K562 (cell line): ENCODE data around the gene BSN. TPM values are rescaled to one million over a fixed set of nuclear protein-coding genes. Genes with fewer than 3 reads are reported as not detected.
A peak's percentile ranks its signal among the peaks of the same experiment; 100 is the strongest.

ENCODE experiments used
- ATAC-seq: fragments of 200-7000 bp; cut with Tn5 transposase; 3 replicates; pipeline ENCODE4 v1.9.1; 2020; ENCODE audit warnings: moderate library complexity
- BruUV-seq: library from RNA; stranded (reverse); fragments of 400-500 nt; replicated peaks from 2 replicates; lab custom pipeline; 2021; lab: Mats Ljungman, UMichigan
- CTCF ChIA-PET: fragments of 300-600 bp; formaldehyde crosslinking; extraction: SDS; loops from one replicate; lab custom pipeline; 2021; ENCODE audit warnings: low intra/inter-chr PET ratio; lab: Yijun Ruan, JAX
- POLR2A ChIA-PET: fragments of 300-600, 350-650 bp; sonication (Branson Sonifier 250); formaldehyde crosslinking; extraction: SDS; loops from one replicate; lab custom pipeline; 2021; ENCODE audit warnings: antibody characterized with exemption, inconsistent platforms; lab: Yijun Ruan, JAX
- DNase-seq, 4 experiments: peaks; one replicate each; pipeline versions ENCODE4 v3.0.0 to v3.0.0-alpha.2; 2011 to 2018; ENCODE audit warnings: low spot score in 3 of 4, mixed read lengths in 3 of 4; ENCODE audit errors: extremely low read depth in 1 of 4
- FAIRE-seq: peaks from 2 replicates; lab custom pipeline; 2011; peaks lifted over from hg19 to GRCh38; lab: Jason Lieb, UNC
- H2AFZ ChIP-seq: 2 replicates; pipeline ENCODE4 v1.6.0; 2011; ENCODE audit warnings: low read depth, low read length, control low read depth, inconsistent platforms
- H3K27ac ChIP-seq: fragments of 200-600 bp; 3 replicates; pipeline ENCODE4 v1.8.0; 2011; ENCODE audit warnings: low read depth, mild to moderate bottlenecking, control low read depth, inconsistent platforms, low read length, moderate library complexity, mixed read lengths; ENCODE audit errors: extremely low read depth
- H3K27me3 ChIP-seq, 2 experiments: fragments of 300-600 bp in 1 of 2; 2 replicates in 1 of 2; 3 replicates in 1 of 2; pipeline versions ENCODE4 v1.6.0 to v1.8.0; 2011; ENCODE audit warnings: inconsistent platforms in 2 of 2, low read length in 2 of 2, mild to moderate bottlenecking in 1 of 2, mixed read lengths in 1 of 2, moderate library complexity in 1 of 2; ENCODE audit not compliant: control insufficient read depth in 2 of 2, insufficient read depth in 2 of 2
- H3K36me3 ChIP-seq: fragments of 300-600 bp; 3 replicates; pipeline ENCODE4 v1.8.0; 2011; ENCODE audit warnings: mild to moderate bottlenecking, low read length, inconsistent platforms; ENCODE audit not compliant: control insufficient read depth, insufficient read depth
- H3K4me1 ChIP-seq, 2 experiments: fragments of 200-600 bp in 1 of 2; replicated peaks in 1 of 2; 2 replicates in 1 of 2; 3 replicates in 1 of 2; pipeline versions ENCODE4 v1.5.1 to v1.8.0; 2011; ENCODE audit warnings: inconsistent platforms in 2 of 2, low read length in 2 of 2, mild to moderate bottlenecking in 1 of 2, mixed read lengths in 1 of 2, moderate library complexity in 1 of 2; ENCODE audit not compliant: control insufficient read depth in 2 of 2, insufficient read depth in 2 of 2
- H3K4me2 ChIP-seq: 2 replicates; pipeline ENCODE4 v1.6.1; 2011; ENCODE audit warnings: low read length, control low read depth, inconsistent platforms, mixed read lengths; ENCODE audit not compliant: insufficient read depth
- H3K4me3 ChIP-seq: fragments of 200-600 bp; sonication (generic), shearing (Covaris generic); 2 replicates; pipeline ENCODE4 v1.5.1; 2016; ENCODE audit warnings: control low read depth, inconsistent platforms
- H3K79me2 ChIP-seq: fragments of 200-600 bp; 3 replicates; pipeline ENCODE4 v1.8.0; 2011; ENCODE audit warnings: low read length, inconsistent platforms; ENCODE audit not compliant: control insufficient read depth, insufficient read depth
- H3K9ac ChIP-seq, 2 experiments: 2 replicates each; pipeline versions ENCODE4 v1.6.0 to v1.6.1; 2011; ENCODE audit warnings: low read depth in 2 of 2, low read length in 2 of 2, control low read depth in 1 of 2, inconsistent platforms in 1 of 2, mild to moderate bottlenecking in 1 of 2, mixed read lengths in 1 of 2; ENCODE audit not compliant: insufficient read depth in 1 of 2
- H3K9me1 ChIP-seq: one replicate; pipeline ENCODE4 v1.6.0; 2011; ENCODE audit warnings: inconsistent platforms, mild to moderate bottlenecking, low read length, moderate library complexity; ENCODE audit not compliant: control insufficient read depth, insufficient read depth
- H3K9me3 ChIP-seq: replicated peaks from 2 replicates; pipeline ENCODE4 v1.5.1; 2011; ENCODE audit warnings: low read depth, low read length, inconsistent platforms; ENCODE audit not compliant: control insufficient read depth, insufficient read depth
- H4K20me1 ChIP-seq: replicated peaks from 2 replicates; pipeline ENCODE4 v1.6.1; 2011; ENCODE audit warnings: low read length, inconsistent platforms, mixed read lengths; ENCODE audit not compliant: control insufficient read depth, insufficient read depth
- E2F5 ChIP-seq: sonication (generic); formaldehyde crosslinking; IDR thresholded peaks from 2 replicates; pipeline ENCODE4 v1.8.0; 2022; ENCODE audit warnings: mild to moderate bottlenecking, missing genetic modification reagents
- NRF1 ChIP-seq, 2 experiments: fragments of 450-650 bp; IDR thresholded peaks in 1 of 2; conservative IDR thresholded peaks in 1 of 2; 2 replicates each; pipeline ENCODE4 v1.6.1; 2014; ENCODE audit warnings: mild to moderate bottlenecking in 2 of 2
- RBM22 ChIP-seq: fragments of 200-400 bp; formaldehyde crosslinking; IDR thresholded peaks from 2 replicates; pipeline ENCODE4 v1.6.1; 2018; ENCODE audit warnings: low read length, low read depth; ENCODE audit not compliant: poor library complexity, severe bottlenecking
- REST ChIP-seq, 2 experiments: fragments of 450-650 bp; formaldehyde crosslinking in 1 of 2; IDR thresholded peaks; 2 replicates each; pipeline versions ENCODE4 v1.4.0 to v1.6.1; 2014 to 2020; ENCODE audit warnings: mild to moderate bottlenecking in 2 of 2, borderline replicate concordance in 1 of 2, low read depth in 1 of 2
- SIN3B ChIP-seq: fragments of 450-650 bp; IDR thresholded peaks from 2 replicates; pipeline ENCODE4 v1.6.1; 2017; ENCODE audit warnings: low read depth, mild to moderate bottlenecking, moderate library complexity
- SRSF9 ChIP-seq: fragments of 200-400 bp; formaldehyde crosslinking; IDR thresholded peaks from 2 replicates; pipeline ENCODE4 v1.6.1; 2017; ENCODE audit warnings: low read depth, low read length, borderline replicate concordance
- THAP7 ChIP-seq: fragments of 250-450 bp; sonication (Bioruptor Pico); IDR thresholded peaks from 2 replicates; pipeline ENCODE4 v1.5.0; 2021
- TSHZ1 ChIP-seq: fragments of 250-450 bp; sonication (Bioruptor Pico); IDR thresholded peaks from 2 replicates; pipeline ENCODE4 v1.4.0; 2020; ENCODE audit warnings: mild to moderate bottlenecking, moderate library complexity
- ZC3H8 ChIP-seq: fragments of 450-650 bp; IDR thresholded peaks from 2 replicates; pipeline ENCODE4 v1.6.1; 2017
- WGBS: fragments of 100-300 bp; shearing (Covaris generic); methylation state at CpG from one replicate; pipeline ENCODE4 v1.1.6; 2016; ENCODE audit warnings: low coverage, mixed read lengths; ENCODE audit not compliant: insufficient coverage; ENCODE audit errors: missing lambda C conversion rate; 5-methylcytosine and 5-hydroxymethylcytosine counted together
- in situ Hi-C: fragments of 300-500 bp; cut with MboI; formaldehyde crosslinking; loops from 4 replicates; pipeline ENCODE4 v1.15.0; 2018; ENCODE audit warnings: inconsistent platforms, mixed read lengths
- intact Hi-C: fragments of 100-400 bp; cut with micrococcal nuclease; formaldehyde crosslinking; loops from 2 replicates; pipeline ENCODE4 v1.14.2; 2022
- polyA plus RNA-seq, 8 experiments: library from polyadenylated mRNA; depleted of rRNA in 4 of 8; stranded (reverse) in 5 of 8; unstranded in 3 of 8; fragments of >200 nt; fragmentation: Nextera tagmentation in 2 of 8; fragmentation: Illumina TruSeq in 1 of 8; extraction: Ambion mirVana in 2 of 8; extraction: Trizol in 1 of 8; gene quantifications; 2 replicates each; pipeline versions ENCODE4 v1.2.1 to v1.2.3, GENCODE V29; 2011 to 2014; ENCODE audit warnings: inconsistent platforms in 1 of 8, missing spikeins in 1 of 8
- total RNA-seq, 7 experiments: library from RNA; depleted of rRNA in 6 of 7; stranded (reverse); fragments of >200 nt in 6 of 7; fragmentation: Illumina TruSeq in 2 of 7; extraction: Trizol in 2 of 7; gene quantifications; 2 replicates each; pipeline versions ENCODE4 v1.2.1 to v1.2.3, GENCODE V29; 2011 to 2021; ENCODE audit warnings: low replicate concordance in 1 of 7

Gene BSN
- total and polyA plus RNA-seq, 9 of the 15 experiments (the other 6 are each of a cell fraction or from before 2014, with no cell fraction given): 0.03 to 1.5 (median 0.29) TPM

- H3K4me2 ChIP-seq: no peak overlapping the region
- WGBS: 26% methylated on average over 4 of the region's 4 CpGs
- H3K27ac ChIP-seq: no peak overlapping the region
- no peaks in the 10 kb centered on the region for H3K36me3 ChIP-seq
- ATAC-seq: no peak
- no peaks in the 10 kb centered on the region for H3K4me1 ChIP-seq
- intact Hi-C loops: no loop called here
- no peak for FAIRE-seq
- no TSS peak for BruUV-seq
- ChIA-PET CTCF (no interaction called here), POLR2A (no interaction called here)
- no peaks in the 10 kb centered on the region for H3K79me2 ChIP-seq
- no peak overlapping the region for H3K4me3 ChIP-seq
- in situ Hi-C loops: no loop called here
- H2AFZ ChIP-seq: no peak overlapping the region
- no peaks in the 10 kb centered on the region for H3K9me1 ChIP-seq
- DNase-seq: no peak
- no peaks in the 10 kb centered on the region for H4K20me1 ChIP-seq
- no peaks in the 10 kb centered on the region for H3K27me3 ChIP-seq
- no peak overlapping the region; a peak in 1 of 4 replicates for H3K9ac ChIP-seq
- H3K9me3 ChIP-seq: no peaks in the 10 kb centered on the region
- no peak for TF ChIP-seq RBM22
- no peak for TF ChIP-seq TSHZ1
- TF ChIP-seq SRSF9: no peak
- no peak for TF ChIP-seq ZC3H8
- TF ChIP-seq SIN3B: no peak
- peak; percentile 16 to 24; a peak in 1 of 4 replicates for TF ChIP-seq NRF1 (conservative IDR thresholded peaks at IDR 0.05 in 1 of 2, IDR thresholded peaks at IDR 0.05 in 1 of 2)
- TF ChIP-seq THAP7 (CRISPR knock-in tag): no peak
- TF ChIP-seq E2F5 (CRISPR knock-in tag): no peak
- peak; percentile 25; the same call in 1 of the 2 replicates for TF ChIP-seq REST (IDR thresholded peaks at IDR 0.05; ENCODE audit: borderline replicate concordance)
- TF ChIP-seq REST (CRISPR knock-in tag; IDR thresholded peaks at IDR 0.05; ENCODE audit: low read depth): no peak
Observed at GRCh38 chr3:49618412-49618811, 64.1 kb downstream of the BSN start.
